Motor neuron (in vitro differentiated cells): ENCODE measurements around the gene GUCY2C. TPM values are rescaled to one million over a fixed set of nuclear protein-coding genes. Genes with fewer than 3 reads are reported as not detected.

Experiments used
- ATAC-seq, 8 experiments: fragments of 200-7000 bp; cut with Tn5 transposase; replicated peaks in 6 of 8; 2 replicates each; pipeline ENCODE4 v1.8.0; 2021; ENCODE audit warnings: mild to moderate bottlenecking in 8 of 8, moderate library complexity in 8 of 8
- H3K27ac ChIP-seq, 2 donors: fragments of 250-450 bp; sonication (Bioruptor Pico); 2 replicates each; pipeline ENCODE4 v1.9.0; 2021; ENCODE audit warnings: antibody characterized with exemption in 2 of 2, mild to moderate bottlenecking in 2 of 2, moderate library complexity in 1 of 2
- H3K4me1 ChIP-seq, 2 donors: fragments of 250-450 bp; sonication (Bioruptor Pico); replicated peaks in 1 of 2; 2 replicates each; pipeline ENCODE4 v1.6.1; 2021; ENCODE audit warnings: antibody characterized with exemption in 2 of 2, mild to moderate bottlenecking in 2 of 2, moderate library complexity in 1 of 2
- H3K4me3 ChIP-seq, 5 donors: fragments of 250-450 bp; sonication (Bioruptor Pico); 2 replicates each; pipeline ENCODE4 v1.9.0; 2021; ENCODE audit warnings: antibody characterized with exemption in 5 of 5, mild to moderate bottlenecking in 5 of 5, moderate library complexity in 4 of 5
- WGBS, 10 experiments: fragments of 450-650 bp; shearing (Covaris generic); methylation state at CpG; one replicate each; pipeline ENCODE4 v1.0.0; 2022; 5-methylcytosine and 5-hydroxymethylcytosine counted together
- in situ Hi-C, 9 experiments: fragments of 400-800 bp; cut with MboI; loops; one replicate each; pipeline ENCODE4 v1.15.0; 2021; ENCODE audit warnings: low sequenced_read_pairs in 9 of 9, low pct_unique_long_range_greater_than_20kb in 2 of 9; ENCODE audit not compliant: unreplicated experiment in 9 of 9
- total RNA-seq, 8 experiments: library from RNA; unstranded; fragments of 300-600 nt; gene quantifications; 2 replicates each; pipeline versions ENCODE4 v1.2.3 to v1.2.4, GENCODE V29; 2022

Gene GUCY2C
- total RNA-seq, 8 experiments from 2014 or later, result 0.07 TPM; not detected in 7

GRCh38 chr12:14638066-14638465, 58.3 kb downstream of the GUCY2C start:
- in situ Hi-C loops, result loop anchor here in 1 of 9 experiments (25.0 kb wide), 1 partner anchor 401 kb away; no protein-coding TSS in a partner anchor
- ATAC-seq, result no peak
- no peak overlapping the region for H3K27ac ChIP-seq
- H3K4me3 ChIP-seq, result no peak overlapping the region
- H3K4me1 ChIP-seq, result no peaks in the 10 kb centered on the region

GRCh38 chr12:14635776-14636175, 60.6 kb downstream of the GUCY2C start:
- in situ Hi-C loops, result loop anchor here in 1 of 9 experiments (25.0 kb wide), 1 partner anchor 398 kb away; no protein-coding TSS in a partner anchor
- H3K4me3 ChIP-seq, result no peak overlapping the region
- ATAC-seq, result no peak
- no peaks in the 10 kb centered on the region for H3K4me1 ChIP-seq
- H3K27ac ChIP-seq, result no peak overlapping the region

GRCh38 chr12:14630793-14631192, 65.6 kb downstream of the GUCY2C start:
- ATAC-seq, result no peak
- in situ Hi-C loops, result loop anchor here in 2 of 9 experiments (5.0 to 25.0 kb wide), 2 partner anchors 82 to 393 kb away; no protein-coding TSS in a partner anchor
- 0 to 80% (median 35%) methylated on average over 2 to 3 of the region's 3 CpGs; no CpG with 5 or more reads in 3 of the 10 experiments for WGBS, 10 experiments
- Histone ChIP-seq H3K4me3 (no peak overlapping the region), H3K27ac (no peak overlapping the region), H3K4me1 (no peaks in the 10 kb centered on the region)

DNA sequence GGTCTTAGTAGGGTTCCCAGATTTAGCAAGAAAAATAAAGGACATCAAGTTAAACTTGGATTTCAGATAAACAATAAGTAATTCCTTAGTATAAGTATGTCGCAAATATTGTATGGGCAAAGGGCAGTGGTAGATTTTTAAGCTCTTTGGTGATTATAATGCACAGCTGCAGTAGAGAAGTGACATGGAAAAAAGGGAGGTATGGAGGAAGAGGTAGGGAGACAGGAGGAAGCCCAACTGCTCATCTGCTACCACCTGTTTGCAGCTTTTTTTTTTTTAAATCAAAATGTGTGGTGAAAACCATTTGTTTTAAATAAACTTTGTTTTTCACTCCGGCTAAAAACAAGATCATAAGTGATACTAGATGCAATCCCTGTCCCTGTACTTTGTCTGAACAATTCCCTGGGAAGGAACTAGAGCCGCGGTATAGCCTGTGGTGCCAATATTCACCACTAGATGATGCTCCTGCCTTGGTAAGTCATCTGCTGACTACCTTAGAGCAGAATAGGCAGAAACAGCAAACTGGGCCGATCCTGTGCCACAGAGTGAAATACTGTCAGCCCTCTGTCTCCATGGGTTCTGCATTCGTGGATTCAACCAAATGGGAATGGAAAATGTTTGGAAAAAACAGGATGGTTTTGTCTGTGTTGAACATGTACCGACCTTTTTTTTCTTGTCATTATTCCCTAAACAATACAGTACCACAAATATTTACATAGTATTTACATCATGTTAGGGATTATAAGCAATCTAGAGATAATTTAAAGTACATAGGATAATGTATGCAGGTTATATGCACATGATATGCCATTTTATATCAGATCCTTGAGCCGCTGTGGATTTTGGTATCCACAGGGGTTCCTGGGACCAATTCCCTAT, 66.3 kb downstream of the GUCY2C start:
- no peaks in the 10 kb centered on the region for H3K4me1 ChIP-seq
- no peak overlapping the region for H3K4me3 ChIP-seq
- WGBS, 10 experiments, result 0 to 29% (median 8%) methylated on average over 4 to 8 of the region's 8 CpGs; no CpG with 5 or more reads in 1 of the 10 experiments
- ATAC-seq, result peak; percentile 94 to 100 (median 100)
- H3K27ac ChIP-seq, result no peak overlapping the region
- in situ Hi-C loops, result loop anchor here in 2 of 9 experiments (5.0 to 25.0 kb wide), 2 partner anchors 82 to 393 kb away; no protein-coding TSS in a partner anchor

GRCh38 chr12:14628771-14629170, 67.6 kb downstream of the GUCY2C start:
- ATAC-seq, result no peak
- Histone ChIP-seq H3K27ac (no peak overlapping the region), H3K4me1 (no peaks in the 10 kb centered on the region), H3K4me3 (no peak overlapping the region)
- in situ Hi-C loops, result loop anchor here in 1 of 9 experiments (25.0 kb wide), 1 partner anchor 391 kb away; no protein-coding TSS in a partner anchor
- WGBS, 10 experiments, result 18 to 80% (median 39%) methylated on average over 1 to 5 of the region's 5 CpGs; no CpG with 5 or more reads in 2 of the 10 experiments

- no peak for ATAC-seq
- Histone ChIP-seq H3K4me3 (no peak overlapping the region), H3K27ac (no peak overlapping the region), H3K4me1 (no peaks in the 10 kb centered on the region)
- WGBS, 10 experiments, result 48 to 100% (median 75%) methylated on average over 1 to 3 of the region's 3 CpGs; no CpG with 5 or more reads in 1 of the 10 experiments
- in situ Hi-C loops, result loop anchor here in 1 of 9 experiments (25.0 kb wide), 1 partner anchor 385 kb away; no protein-coding TSS in a partner anchor
Measured at GRCh38 chr12:14621826-14622225, 74.6 kb downstream of the GUCY2C start.

- ATAC-seq, result no peak
- WGBS, 10 experiments, result 60 to 100% (median 86%) methylated on average over 1 to 6 of the region's 6 CpGs
- no peak overlapping the region for H3K27ac ChIP-seq
Measured at GRCh38 chr12:14619741-14620501, 76.5 kb downstream of the GUCY2C start.

GRCh38 chr12:14618983-14619382, 77.4 kb downstream of the GUCY2C start:
- no peak overlapping the region for H3K27ac ChIP-seq
- 0 to 85% (median 60%) methylated on average over 1 to 4 of the region's 4 CpGs; no CpG with 5 or more reads in 2 of the 10 experiments for WGBS, 10 experiments
- in situ Hi-C loops, result loop anchor here in 1 of 9 experiments (25.0 kb wide), 1 partner anchor 382 kb away; no protein-coding TSS in a partner anchor
- peak in 3 of 8 experiments; percentile 52 to 68 (median 62) for ATAC-seq
- no peak overlapping the region for H3K4me3 ChIP-seq
- no peaks in the 10 kb centered on the region for H3K4me1 ChIP-seq

More at GRCh38 chr12:14619741-14620501, 76.5 kb downstream of the GUCY2C start:
- in situ Hi-C loops, result loop anchor here in 1 of 9 experiments (25.0 kb wide), 1 partner anchor 383 kb away; no protein-coding TSS in a partner anchor
- Histone ChIP-seq H3K4me1 (no peaks in the 10 kb centered on the region), H3K4me3 (no peak overlapping the region)

DNA sequence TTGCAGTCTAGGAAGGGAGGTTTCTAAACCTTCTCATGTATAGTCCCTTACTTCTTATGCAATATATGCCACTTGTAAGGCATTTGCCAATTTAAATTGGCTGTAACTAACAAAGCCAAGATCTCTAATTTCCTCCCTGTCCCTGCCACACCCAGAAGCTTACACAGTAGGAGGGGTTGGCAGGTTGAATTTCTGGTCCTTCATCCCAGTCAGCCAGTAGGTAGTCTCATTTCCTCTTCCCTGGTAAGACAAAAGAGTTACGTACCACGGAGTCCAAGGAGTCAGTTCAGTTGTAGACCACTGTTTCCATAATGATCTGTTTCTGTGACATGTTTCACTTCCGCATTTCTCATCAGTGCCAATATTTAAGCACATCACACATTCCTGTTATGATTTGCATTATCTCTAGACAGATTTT, 81.7 kb downstream of the GUCY2C start:
- Histone ChIP-seq H3K27ac (no peak overlapping the region), H3K4me1 (no peaks in the 10 kb centered on the region), H3K4me3 (no peak overlapping the region)
- in situ Hi-C loops, result loop anchor here in 1 of 9 experiments (25.0 kb wide), 1 partner anchor 377 kb away; no protein-coding TSS in a partner anchor
- ATAC-seq, result no peak
- WGBS, 10 experiments, result 0 to 100% (median 81%) methylated on average over 1 to 3 of the region's 3 CpGs; no CpG with 5 or more reads in 1 of the 10 experiments

- ATAC-seq, result no peak
- Histone ChIP-seq H3K4me1 (no peaks in the 10 kb centered on the region), H3K4me3 (no peak overlapping the region), H3K27ac (no peak overlapping the region)
- WGBS, 10 experiments, result 0 to 100% (median 71%) methylated on average over 1 of the region's 1 CpG; no CpG with 5 or more reads in 7 of the 10 experiments
- in situ Hi-C loops, result loop anchor here in 1 of 9 experiments (25.0 kb wide), 1 partner anchor 376 kb away; no protein-coding TSS in a partner anchor
Measured at GRCh38 chr12:14613718-14614117, 82.7 kb downstream of the GUCY2C start.

DNA sequence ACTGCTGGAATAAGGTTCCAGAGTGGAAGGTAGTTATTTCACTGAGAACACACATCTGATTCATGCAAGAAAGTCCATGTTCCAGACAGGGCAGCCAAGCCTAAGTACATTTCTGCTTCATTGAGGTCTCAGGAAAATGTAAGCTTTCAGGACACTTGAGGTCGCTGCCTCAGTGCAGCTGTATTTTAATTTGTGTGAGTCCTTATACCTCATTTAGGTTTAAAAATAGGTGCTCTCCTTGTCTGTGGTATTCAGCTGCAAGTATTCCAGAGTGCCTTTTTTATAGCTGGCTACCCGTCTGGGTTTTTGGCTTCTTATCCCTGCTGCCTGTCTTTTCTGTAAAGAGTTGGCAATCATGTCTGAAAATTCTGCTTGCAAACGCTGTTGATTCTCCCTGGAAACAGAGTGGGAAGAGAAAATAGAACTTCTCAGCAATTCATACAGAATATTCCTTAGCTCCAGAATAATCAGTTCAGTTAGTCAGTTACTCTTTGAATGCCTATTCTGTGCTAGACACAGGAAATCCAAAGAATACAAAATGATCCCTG, 83.4 kb downstream of the GUCY2C start:
- no peaks in the 10 kb centered on the region for H3K4me1 ChIP-seq
- H3K27ac ChIP-seq, result no peak overlapping the region
- 0 to 67% (median 40%) methylated on average over 1 to 3 of the region's 3 CpGs; no CpG with 5 or more reads in 1 of the 10 experiments for WGBS, 10 experiments
- H3K4me3 ChIP-seq, result no peak overlapping the region
- no peak for ATAC-seq
- in situ Hi-C loops, result loop anchor here in 1 of 9 experiments (25.0 kb wide), 1 partner anchor 376 kb away; no protein-coding TSS in a partner anchor

GRCh38 chr12:14612250-14612649, 84.1 kb downstream of the GUCY2C start:
- Histone ChIP-seq H3K4me1 (no peaks in the 10 kb centered on the region), H3K27ac (no peak overlapping the region), H3K4me3 (no peak overlapping the region)
- ATAC-seq, result no peak
- 40 to 100% (median 81%) methylated on average over 1 to 3 of the region's 3 CpGs for WGBS, 10 experiments
- in situ Hi-C loops, result loop anchor here in 1 of 9 experiments (25.0 kb wide), 1 partner anchor 375 kb away; no protein-coding TSS in a partner anchor
